Keratinocyte (primary cell): ENCODE results near the gene CTSD. TPM values are rescaled to one million over a fixed set of nuclear protein-coding genes. Genes with fewer than 3 reads are reported as not detected.

Source experiments
- DNase-seq: peaks from one replicate; pipeline ENCODE4 v3.0.0-alpha.2; 2011; ENCODE audit warnings: low read depth, missing footprints, low spot score
- FAIRE-seq: peaks from 2 replicates; lab custom pipeline; 2011; peaks lifted over from hg19 to GRCh38; lab: Jason Lieb, UNC
- H2AFZ ChIP-seq: 2 replicates; pipeline ENCODE4 v1.6.0; 2012; ENCODE audit warnings: low read length, control low read depth, inconsistent platforms; ENCODE audit not compliant: control insufficient read depth
- H3K27ac ChIP-seq: 2 replicates; pipeline ENCODE4 v1.5.1; 2011; ENCODE audit warnings: low read length; ENCODE audit not compliant: control insufficient read depth, insufficient read depth
- H3K27me3 ChIP-seq: 3 replicates; pipeline ENCODE4 v1.6.0; 2011; ENCODE audit warnings: low read length; ENCODE audit not compliant: control insufficient read depth, insufficient read depth; ENCODE audit errors: extremely low read depth
- H3K36me3 ChIP-seq, 2 experiments: 2 replicates in 1 of 2; 3 replicates in 1 of 2; pipeline ENCODE4 v1.5.1; 2011; ENCODE audit warnings: low read length in 2 of 2, mild to moderate bottlenecking in 1 of 2; ENCODE audit not compliant: control insufficient read depth in 2 of 2, insufficient read depth in 2 of 2; ENCODE audit errors: extremely low read depth in 1 of 2
- H3K4me1 ChIP-seq: 3 replicates; pipeline ENCODE4 v1.5.1; 2011; ENCODE audit warnings: low read length; ENCODE audit not compliant: control insufficient read depth, insufficient read depth; ENCODE audit errors: extremely low read depth
- H3K4me2 ChIP-seq: 3 replicates; pipeline ENCODE4 v1.6.0; 2011; ENCODE audit warnings: low read depth, low read length; ENCODE audit not compliant: control insufficient read depth, insufficient read depth; ENCODE audit errors: extremely low read depth
- H3K4me3 ChIP-seq, 3 experiments: fragments of 200-600 bp in 1 of 3; sonication (generic) in 1 of 3; 2 replicates in 2 of 3; 3 replicates in 1 of 3; pipeline ENCODE4 v1.5.1; 2011 to 2016; ENCODE audit warnings: low read length in 3 of 3, mild to moderate bottlenecking in 3 of 3, control low read depth in 2 of 3, inconsistent platforms in 1 of 3, low read depth in 1 of 3, mixed read lengths in 1 of 3, mixed run types in 1 of 3, moderate library complexity in 1 of 3; ENCODE audit not compliant: control insufficient read depth in 2 of 3, insufficient read depth in 2 of 3; ENCODE audit errors: extremely low read depth in 1 of 3
- H3K79me2 ChIP-seq: 2 replicates; pipeline ENCODE4 v1.6.0; 2012; ENCODE audit warnings: low read length; ENCODE audit not compliant: control insufficient read depth, insufficient read depth
- H3K9ac ChIP-seq: 3 replicates; pipeline ENCODE4 v1.6.0; 2011; ENCODE audit warnings: low read length; ENCODE audit not compliant: control insufficient read depth, insufficient read depth; ENCODE audit errors: extremely low read depth
- H3K9me1 ChIP-seq: 3 replicates; pipeline ENCODE4 v1.6.0; 2011; ENCODE audit warnings: low read length; ENCODE audit not compliant: control insufficient read depth, insufficient read depth; ENCODE audit errors: extremely low read depth
- H3K9me3 ChIP-seq: 2 replicates; pipeline ENCODE4 v1.5.1; 2012; ENCODE audit warnings: low read depth, low read length; ENCODE audit not compliant: control insufficient read depth
- H4K20me1 ChIP-seq: 3 replicates; pipeline ENCODE4 v1.6.0; 2011; ENCODE audit warnings: low read length; ENCODE audit not compliant: control insufficient read depth, insufficient read depth; ENCODE audit errors: extremely low read depth
- CTCF ChIP-seq, 3 experiments: IDR thresholded peaks in 1 of 3; conservative IDR thresholded peaks in 1 of 3; optimal IDR thresholded peaks in 1 of 3; 2 replicates in 2 of 3; 3 replicates in 1 of 3; pipeline versions ENCODE3 to v1.5.1; 2011; ENCODE audit warnings: low read length in 3 of 3, mild to moderate bottlenecking in 3 of 3, moderate library complexity in 2 of 3, control low read depth in 1 of 3, inconsistent platforms in 1 of 3; ENCODE audit not compliant: insufficient read depth in 2 of 3; ENCODE audit errors: extremely low read depth in 1 of 3
- EZH2 ChIP-seq: IDR thresholded peaks from one replicate; pipeline ENCODE4 v1.6.1; 2012; ENCODE audit warnings: inconsistent platforms, mild to moderate bottlenecking, low read length, moderate library complexity
- dilution Hi-C: fragments of 300-500 bp; cut with MboI; formaldehyde crosslinking; loops from one replicate; pipeline ENCODE4 v1.7.0; 2020; ENCODE audit warnings: low sequenced_read_pairs; ENCODE audit not compliant: extremely low pct_ligation_motif_present
- polyA plus RNA-seq, 5 experiments: library from polyadenylated mRNA; depleted of rRNA in 3 of 5; stranded (reverse) in 3 of 5; stranded (forward) in 1 of 5; unstranded in 1 of 5; fragments of >200 nt; gene quantifications; 1 replicate in 1 of 5; 2 replicates in 3 of 5; 3 replicates in 1 of 5; pipeline versions ENCODE4 v1.2.1 to v1.2.3, GENCODE V29; 2011 to 2012; ENCODE audit warnings: missing spikeins in 2 of 5, low read depth in 1 of 5, low replicate concordance in 1 of 5

Gene CTSD
- polyA plus RNA-seq, 1 donor (not counting 4 experiments of a cell fraction or from before 2014, with no cell fraction given) = 152 TPM

GRCh38 chr11:1728931-1729691 lies 34.6 kb downstream of the CTSD start:
- Histone ChIP-seq H3K9ac (no peak overlapping the region), H3K27me3 (peaks cover 49% of the 10 kb centered on the region), H3K4me3 (no peak overlapping the region), H4K20me1 (no peaks in the 10 kb centered on the region), H2AFZ (no peak overlapping the region), H3K27ac (no peak overlapping the region), H3K9me1 (no peaks in the 10 kb centered on the region), H3K4me1 (no peaks in the 10 kb centered on the region), H3K36me3 (no peaks in the 10 kb centered on the region), H3K79me2 (no peaks in the 10 kb centered on the region), H3K4me2 (no peak overlapping the region), H3K9me3 (no peaks in the 10 kb centered on the region)
- no peak for DNase-seq
- TF ChIP-seq CTCF (optimal IDR thresholded peaks at IDR 0.05 in 1 of 3, IDR thresholded peaks at IDR 0.05 in 1 of 3, conservative IDR thresholded peaks at IDR 0.05 in 1 of 3; ENCODE audit: extremely low read depth in 1 of 3, insufficient read depth in 2 of 3, low read length in 3 of 3) (no peak), EZH2 (no peak)
- dilution Hi-C loops = no loop called here
- no peak for FAIRE-seq

- FAIRE-seq (no peak), DNase-seq (no peak)
- H3K36me3 ChIP-seq = no peaks in the 10 kb centered on the region
- H3K9ac ChIP-seq = no peak overlapping the region
- H3K4me3 ChIP-seq = no peak overlapping the region
- H3K4me2 ChIP-seq = no peak overlapping the region
- no peaks in the 10 kb centered on the region for H3K9me1 ChIP-seq
- TF ChIP-seq CTCF (optimal IDR thresholded peaks at IDR 0.05 in 1 of 3, IDR thresholded peaks at IDR 0.05 in 1 of 3, conservative IDR thresholded peaks at IDR 0.05 in 1 of 3; ENCODE audit: extremely low read depth in 1 of 3, insufficient read depth in 2 of 3, low read length in 3 of 3) (no peak), EZH2 (no peak)
- no peaks in the 10 kb centered on the region for H4K20me1 ChIP-seq
- dilution Hi-C loops = no loop called here
- H2AFZ ChIP-seq = no peak overlapping the region
- H3K27me3 ChIP-seq = peaks cover 41% of the 10 kb centered on the region
- no peaks in the 10 kb centered on the region for H3K79me2 ChIP-seq
- no peaks in the 10 kb centered on the region for H3K9me3 ChIP-seq
- H3K4me1 ChIP-seq = no peaks in the 10 kb centered on the region
- H3K27ac ChIP-seq = no peak overlapping the region
Observed at GRCh38 chr11:1728301-1728700, 35.4 kb downstream of the CTSD start.
